Stimulated activated CD8-positive, alpha-beta memory T cell treated with anti-CD3 and anti-CD28 coated beads, Interleukin-7, amount 100 ng/mL, for 24 hours (primary cell): ENCODE results near the gene KRT6C.
"Not testable (repeated sequence)": the region's sequence is repeated elsewhere in the genome, so short reads cannot be mapped to it uniquely, and the experiment has no call there.

ENCODE experiments used
- DNase-seq: peaks from one replicate; pipeline ENCODE4 v3.0.0-alpha.2; 2020; ENCODE audit warnings: low read depth

The KRT6C gene

DNA sequence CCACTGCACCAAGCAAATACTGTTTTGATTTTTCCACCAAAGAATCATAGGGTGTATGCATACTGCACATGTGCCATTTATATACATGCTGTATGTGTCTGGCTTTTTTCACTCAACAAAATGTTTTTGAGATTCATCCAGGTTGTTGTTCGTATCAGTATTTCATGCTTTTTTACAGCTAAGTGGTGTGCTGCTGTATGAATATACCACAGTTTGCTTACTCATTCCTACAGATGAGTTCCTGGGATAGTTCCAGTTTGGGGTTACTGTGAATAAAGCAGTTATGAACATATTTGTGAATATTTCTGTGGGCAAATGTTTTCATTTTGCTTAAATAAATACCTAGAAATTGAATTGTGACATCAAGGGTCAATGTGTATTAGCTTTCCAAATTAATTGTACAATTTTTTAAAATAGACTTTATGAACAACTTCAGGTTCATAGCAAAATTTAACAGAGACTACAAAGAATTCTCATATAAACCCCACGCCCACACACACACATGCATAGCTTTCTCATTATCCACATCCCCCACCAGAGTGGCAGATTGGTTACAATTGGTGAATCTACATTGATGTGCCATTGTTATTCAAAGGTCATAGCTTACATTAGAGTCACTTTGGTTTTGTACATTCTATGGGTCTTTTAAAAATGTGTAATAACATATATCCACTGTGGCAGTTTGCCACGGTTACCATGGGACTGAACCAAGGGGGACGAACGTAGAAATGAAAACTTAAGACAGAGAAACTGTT lies 26.4 kb upstream of the KRT6C start:
- DNase-seq: no peak

DNA sequence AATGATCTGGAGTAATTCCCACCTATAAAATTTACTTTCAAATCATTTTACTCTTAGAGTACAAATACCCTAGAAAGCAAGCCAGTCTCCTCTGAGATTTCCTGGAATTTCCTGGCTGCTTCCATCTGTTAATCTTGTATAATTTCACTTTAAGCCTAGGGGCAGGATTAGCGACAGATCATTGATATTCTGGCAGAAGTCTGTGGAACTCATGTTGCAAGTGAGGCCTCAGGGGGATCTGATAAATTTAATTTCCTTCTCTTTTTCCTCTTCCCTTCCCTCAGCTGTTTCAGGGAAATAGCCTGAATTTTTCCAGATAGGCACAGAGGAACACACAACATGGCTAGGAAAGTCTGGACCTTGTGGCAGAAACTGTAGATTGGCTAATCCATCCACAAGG lies 25.3 kb upstream of the KRT6C start:
- DNase-seq: no peak

- no peak for DNase-seq
Observed at GRCh38 chr12:52497975-52498374, 24.4 kb upstream of the KRT6C start.

DNA sequence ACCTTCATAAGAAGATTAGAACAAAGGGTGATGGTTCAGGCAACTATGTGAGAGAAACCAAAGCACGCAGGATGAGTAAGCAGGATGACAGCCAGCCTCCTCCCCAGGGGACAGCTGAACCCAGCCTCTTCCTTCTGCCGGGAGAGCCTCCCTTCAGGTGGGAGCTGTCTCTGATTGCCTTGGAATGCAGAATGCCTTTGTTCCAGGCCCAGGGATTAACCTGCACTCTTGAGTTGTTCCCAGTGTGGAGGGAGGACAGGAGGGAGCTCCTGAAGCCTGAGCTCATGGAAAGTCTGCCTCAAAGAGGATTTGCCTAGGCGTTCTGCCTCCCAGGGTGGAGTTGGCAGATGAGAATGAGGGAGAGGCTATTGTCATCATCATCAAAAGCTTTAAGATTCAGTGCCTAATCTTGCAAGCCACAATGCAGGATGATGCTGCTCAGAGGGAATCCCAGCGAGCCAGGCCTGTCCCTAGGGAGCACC lies 23.0 kb upstream of the KRT6C start:
- no peak for DNase-seq

GRCh38 chr12:52496054-52496453 lies 22.4 kb upstream of the KRT6C start:
- DNase-seq: no peak

DNA sequence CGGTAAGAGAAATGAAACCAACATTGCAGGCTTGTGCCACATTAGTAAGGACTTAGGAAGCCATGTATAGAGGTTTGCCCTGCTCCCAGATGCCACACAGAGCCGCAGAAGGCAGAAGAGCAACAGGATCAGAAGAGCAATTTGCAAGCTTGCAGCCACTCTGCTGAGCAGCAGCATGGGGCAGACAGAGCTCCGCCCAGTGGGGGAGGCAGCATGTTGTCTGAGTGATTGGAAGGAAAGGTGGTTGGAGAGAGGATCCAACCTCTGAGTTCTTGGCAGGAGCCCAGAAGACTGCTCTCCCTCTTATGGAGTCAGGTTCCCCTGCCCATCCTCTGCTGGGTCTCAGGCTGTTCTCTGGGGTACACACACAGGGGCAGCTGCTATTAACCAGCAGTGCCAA lies 21.8 kb upstream of the KRT6C start:
- DNase-seq: no peak

- DNase-seq: no peak
Observed at GRCh38 chr12:52494518-52494917, 20.9 kb upstream of the KRT6C start.

GRCh38 chr12:52494100-52494499 lies 20.5 kb upstream of the KRT6C start:
- no peak for DNase-seq

DNA sequence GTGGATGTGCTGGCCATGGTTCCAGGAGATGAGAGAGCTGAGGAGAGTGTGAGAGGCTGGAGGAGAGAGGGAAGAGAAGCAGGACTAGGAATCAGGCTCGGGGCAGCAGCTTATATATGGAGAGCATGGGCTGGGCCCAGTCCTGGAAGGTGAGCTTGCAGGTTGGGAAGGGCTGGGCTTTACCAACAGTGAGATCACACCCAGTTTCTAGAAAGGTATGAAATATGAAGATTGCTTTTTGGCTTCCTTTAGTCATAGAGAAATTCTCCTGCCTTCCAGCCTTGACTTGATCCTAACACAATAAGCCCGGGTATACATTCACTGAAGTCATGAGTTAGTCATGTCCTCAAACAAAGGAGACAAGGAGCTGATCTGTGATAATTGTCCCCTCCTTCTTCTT lies 19.6 kb upstream of the KRT6C start, which contains the start of gene KRT6A:
Gene KRT6A, minus strand, starts transcription at position 86 of the 400 bp plus-strand sequence. Its CDS starts 69 bp downstream, at position 17.
- DNase-seq: no peak

DNA sequence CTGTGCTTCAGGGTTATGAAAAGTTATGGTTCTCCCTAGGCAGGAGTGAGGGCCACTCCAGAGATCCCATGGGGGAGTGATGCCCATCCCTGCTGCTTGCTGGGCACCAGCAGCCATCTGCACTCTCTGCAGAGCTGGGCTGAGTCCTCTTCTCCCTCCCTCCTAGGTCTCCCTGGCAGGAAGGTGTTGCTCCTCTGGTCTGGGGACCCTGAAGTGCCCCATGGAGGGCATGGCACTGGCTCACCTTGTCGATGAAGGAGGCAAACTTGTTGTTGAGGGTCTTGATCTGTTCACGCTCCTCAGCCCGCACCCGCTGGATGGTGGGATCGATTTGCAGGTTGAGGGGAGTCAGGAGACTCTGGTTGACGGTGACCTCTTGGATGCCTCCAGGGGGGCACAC lies 18.8 kb upstream of the KRT6C start:
- not testable (repeated sequence) for DNase-seq

GRCh38 chr12:52491495-52491894 lies 17.9 kb upstream of the KRT6C start:
- not testable (repeated sequence) for DNase-seq

- DNase-seq: no peak
Observed at GRCh38 chr12:52488736-52489135, 15.1 kb upstream of the KRT6C start.

GRCh38 chr12:52487744-52488443 lies 14.3 kb upstream of the KRT6C start:
- DNase-seq: not testable (repeated sequence)

DNA sequence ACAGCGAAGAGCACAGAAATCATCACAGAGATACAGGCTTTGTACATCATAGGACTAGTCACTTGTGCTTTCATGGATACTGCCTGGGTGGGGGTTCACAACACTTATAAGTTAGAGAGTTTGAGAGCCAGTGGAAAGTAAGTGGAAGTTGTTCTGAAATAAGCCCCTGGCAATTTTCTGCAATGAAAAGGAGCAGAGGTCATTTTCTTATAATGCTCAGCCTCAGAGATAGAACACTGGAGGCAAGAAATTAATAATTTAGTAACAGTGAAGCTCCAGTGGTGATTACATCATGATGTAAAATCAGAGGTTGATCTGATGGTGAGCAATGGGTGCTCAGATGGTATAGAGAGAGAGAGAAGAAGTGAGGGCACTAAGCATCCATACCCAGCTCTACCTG lies 13.6 kb upstream of the KRT6C start:
- DNase-seq: no peak

GRCh38 chr12:52486166-52487105 lies 12.8 kb upstream of the KRT6C start:
- no peak for DNase-seq

GRCh38 chr12:52480073-52480472 lies 6.5 kb upstream of the KRT6C start:
- no peak for DNase-seq

DNA sequence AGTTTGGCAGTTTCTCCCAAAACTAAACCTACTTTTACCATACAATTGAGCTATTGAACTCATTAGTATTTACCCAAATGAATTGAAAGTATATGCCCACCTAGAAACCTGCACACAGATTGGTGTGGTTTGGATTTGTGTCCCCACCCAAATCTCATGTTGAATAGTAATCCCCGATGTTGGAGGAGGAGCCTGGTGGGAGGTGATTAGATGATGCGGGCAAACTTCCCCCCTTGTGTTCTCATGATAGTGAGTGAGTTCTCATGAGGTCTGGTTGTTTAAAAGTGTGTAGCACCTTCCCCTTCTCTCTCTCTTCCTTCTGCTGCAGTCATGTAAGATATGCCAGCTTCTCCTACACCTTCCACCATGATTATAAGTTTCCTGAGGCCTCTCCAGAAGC lies 4.0 kb upstream of the KRT6C start:
- DNase-seq: no peak

DNA sequence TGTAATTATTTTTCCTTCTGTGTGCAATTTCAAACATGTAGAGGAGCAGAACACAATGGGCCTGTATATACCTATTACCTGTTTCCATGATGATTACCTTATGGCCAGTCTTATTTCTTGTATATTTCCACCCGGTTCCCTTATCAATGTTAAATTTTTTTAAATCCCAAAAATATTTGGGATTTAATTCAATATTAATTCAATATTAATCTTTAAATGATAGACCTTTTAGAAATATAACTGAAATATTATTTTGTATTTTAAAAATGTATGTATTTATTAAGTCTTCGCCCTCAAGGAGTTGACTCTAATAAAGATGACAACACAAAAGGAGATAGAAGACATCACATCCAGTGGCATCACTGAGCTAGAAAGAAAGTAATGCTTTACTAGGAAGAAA lies 607 bp upstream of the KRT6C start:
- DNase-seq: no peak

- DNase-seq: no peak
Observed at GRCh38 chr12:52469853-52470252, 3.8 kb downstream of the KRT6C start.

GRCh38 chr12:52464897-52465296 lies 8.7 kb downstream of the KRT6C start:
- no peak for DNase-seq

DNA sequence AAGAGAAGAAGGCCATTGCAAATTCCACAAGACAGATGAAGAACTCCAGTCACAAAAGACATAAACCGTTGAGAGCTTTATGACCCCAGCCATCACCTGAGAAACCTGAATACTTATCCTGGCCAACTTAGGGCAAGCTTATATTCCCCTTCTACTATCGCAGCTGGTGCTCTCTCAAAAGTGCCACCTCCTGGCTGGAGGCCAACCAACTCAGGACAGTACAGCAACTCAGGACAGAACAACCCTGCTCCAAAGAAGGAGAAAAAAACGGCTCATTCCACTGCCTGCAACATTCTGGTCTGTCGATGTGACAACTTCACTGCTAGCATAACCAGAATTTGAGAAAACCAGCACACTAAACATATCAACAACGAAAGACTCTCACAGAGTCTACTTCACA lies 11.9 kb downstream of the KRT6C start:
- DNase-seq: no peak

DNA sequence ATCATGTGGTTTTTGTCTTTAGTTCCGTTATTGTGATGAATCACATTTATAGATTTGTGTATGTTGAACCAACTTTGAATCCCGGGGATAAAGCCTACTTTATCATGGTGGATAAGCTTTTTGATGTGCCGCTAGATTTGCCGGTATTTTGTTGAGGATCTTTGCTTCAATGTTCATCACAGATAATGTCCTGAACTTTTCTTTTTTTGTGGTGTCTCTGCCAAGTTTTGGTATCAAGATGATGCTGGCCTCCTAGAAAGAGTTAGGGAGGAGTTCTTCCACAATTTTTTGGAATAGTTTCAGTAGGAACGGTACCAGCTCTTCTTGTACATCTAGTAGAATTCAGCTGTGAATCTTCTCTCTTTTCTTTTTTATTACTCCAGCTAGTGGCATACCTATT lies 14.7 kb downstream of the KRT6C start:
- DNase-seq: no peak
